Measurements from ENCODE around the gene NUB1.

- no peak for TF ChIP-seq CTCF (IDR thresholded peaks at IDR 0.05)
- no peak for TF ChIP-seq FOXJ3 (CRISPR knock-in tag; IDR thresholded peaks at IDR 0.05)
- TF ChIP-seq RAD21 (IDR thresholded peaks at IDR 0.05; ENCODE audit: low read length) = no peak
- TF ChIP-seq GATA2 (CRISPR knock-in tag; IDR thresholded peaks at IDR 0.05) = no peak
- TF ChIP-seq ELF1 (IDR thresholded peaks at IDR 0.05) = no peak
- no peak for TF ChIP-seq TAF1 (IDR thresholded peaks at IDR 0.05; ENCODE audit: borderline replicate concordance, low read depth, low read length)
Measured at GRCh38 chr7:151376218-151376902, 34.7 kb downstream of the NUB1 start.

Measured in SK-N-SH (cell line).